ENCODE data around the gene LRRC8C.
A peak's percentile ranks its signal among the peaks of the same experiment; 100 is the strongest.

LRRC8C gene

GRCh38 chr1:89759036-89759435, 126.1 kb downstream of the LRRC8C start:
- no peak for TF ChIP-seq Cebpa-rat (IDR thresholded peaks at IDR 0.05)
- Histone ChIP-seq H3K36me3 (peaks cover 0 to 28% (median 0%) of the 10 kb centered on the region in 11 experiments; a peak in 3 of 22 replicates), H3K27ac (peak overlapping the region; percentile 69 to 98 (median 95)), H3K9me3 (replicated peaks in 1 of 11) (peaks cover 0 to 22% (median 6%) of the 10 kb centered on the region in 11 experiments; a peak in 7 of 22 replicates), H3K27me3 (no peaks in the 10 kb centered on the region), H3K4me1 (peaks cover 91 to 99% (median 97%) of the 10 kb centered on the region in 10 experiments), H3K4me3 (peak overlapping the region in 4 of 10 experiments; percentile 3 to 41 (median 10); a peak in 1 of 20 replicates), H3K4me2 (peak overlapping the region; percentile 79 to 97 (median 89)), H4K20me1 (no peaks in the 10 kb centered on the region), H3K9ac (peak overlapping the region; percentile 35 to 86 (median 80); a peak in 19 of 22 replicates)

GRCh38 chr1:89760496-89760895, 127.6 kb downstream of the LRRC8C start:
- Histone ChIP-seq H3K36me3 (peaks cover 0 to 19% (median 0%) of the 10 kb centered on the region in 11 experiments; a peak in 3 of 22 replicates), H3K4me3 (peak overlapping the region in 3 of 10 experiments; percentile 61 to 72 (median 65); a peak in 5 of 20 replicates), H3K4me1 (peaks cover 78 to 90% (median 88%) of the 10 kb centered on the region in 10 experiments), H3K9me3 (replicated peaks in 1 of 11) (peaks cover 0 to 10% (median 0%) of the 10 kb centered on the region in 11 experiments; a peak in 7 of 22 replicates), H4K20me1 (no peaks in the 10 kb centered on the region), H3K27me3 (no peaks in the 10 kb centered on the region), H3K4me2 (peak overlapping the region; percentile 81 to 97 (median 89)), H3K9ac (peak overlapping the region in 10 of 11 experiments; percentile 1 to 83 (median 76); a peak in 14 of 22 replicates), H3K27ac (peak overlapping the region; percentile 69 to 98 (median 95); a peak in 21 of 22 replicates)
- no peak for TF ChIP-seq Cebpa-rat (IDR thresholded peaks at IDR 0.05)

- Histone ChIP-seq H3K36me3 (peaks cover 0 to 10% (median 0%) of the 10 kb centered on the region in 11 experiments; a peak in 2 of 22 replicates), H3K27ac (peak overlapping the region; percentile 69 to 98 (median 95); a peak in 21 of 22 replicates), H3K9me3 (replicated peaks in 1 of 11) (peaks cover 0 to 2% (median 0%) of the 10 kb centered on the region in 11 experiments; a peak in 3 of 22 replicates), H3K4me1 (peaks cover 69 to 82% (median 79%) of the 10 kb centered on the region in 10 experiments), H3K27me3 (no peaks in the 10 kb centered on the region), H3K9ac (peak overlapping the region; percentile 72 to 83 (median 78); a peak in 18 of 22 replicates), H3K4me2 (peak overlapping the region; percentile 81 to 97 (median 89)), H3K4me3 (peak overlapping the region in 7 of 10 experiments; percentile 50 to 72 (median 57); a peak in 11 of 20 replicates), H4K20me1 (no peaks in the 10 kb centered on the region)
- TF ChIP-seq Cebpa-rat (IDR thresholded peaks at IDR 0.05) = no peak
Observed at GRCh38 chr1:89761338-89761737, 128.4 kb downstream of the LRRC8C start.

DNA sequence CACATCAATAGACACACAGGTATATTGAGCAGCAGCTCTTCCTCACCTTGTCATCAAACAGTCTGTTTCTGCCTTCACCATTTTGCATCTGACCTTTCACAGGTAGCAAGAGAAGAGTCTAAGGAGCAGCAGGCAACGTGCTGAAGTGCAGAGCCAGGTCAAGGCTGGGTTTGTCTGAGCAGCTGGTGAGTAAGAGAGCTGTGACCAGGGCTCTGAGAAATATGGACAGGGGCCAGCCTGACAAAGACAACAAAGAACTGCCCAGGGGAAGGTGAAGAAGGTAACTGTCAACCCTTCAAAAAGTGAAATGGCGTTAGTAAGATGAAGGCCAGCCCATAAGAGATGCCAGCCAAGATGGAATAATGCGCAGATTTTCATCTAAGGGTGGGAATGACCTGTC, 129.0 kb downstream of the LRRC8C start:
- H3K27me3 ChIP-seq = no peaks in the 10 kb centered on the region
- H3K36me3 ChIP-seq = peaks cover 0 to 9% (median 0%) of the 10 kb centered on the region in 11 experiments; a peak in 2 of 22 replicates
- H3K4me2 ChIP-seq = peak overlapping the region; percentile 81 to 97 (median 89)
- H3K27ac ChIP-seq = peak overlapping the region; percentile 69 to 98 (median 95); a peak in 21 of 22 replicates
- peak overlapping the region; percentile 72 to 83 (median 78); a peak in 20 of 22 replicates for H3K9ac ChIP-seq
- no peaks in the 10 kb centered on the region for H4K20me1 ChIP-seq
- no peak for TF ChIP-seq Cebpa-rat (IDR thresholded peaks at IDR 0.05)
- peak overlapping the region; percentile 46 to 72 (median 56); a peak in 16 of 20 replicates for H3K4me3 ChIP-seq
- no peaks in the 10 kb centered on the region; a peak in 2 of 22 replicates for H3K9me3 ChIP-seq (replicated peaks in 1 of 11)
- peaks cover 63 to 76% (median 74%) of the 10 kb centered on the region in 10 experiments for H3K4me1 ChIP-seq

- Histone ChIP-seq H3K4me1 (peaks cover 59 to 71% (median 69%) of the 10 kb centered on the region in 10 experiments), H3K4me2 (peak overlapping the region; percentile 81 to 97 (median 89)), H3K9me3 (replicated peaks in 1 of 11) (no peaks in the 10 kb centered on the region; a peak in 2 of 22 replicates), H4K20me1 (no peaks in the 10 kb centered on the region), H3K36me3 (peaks cover 0 to 9% (median 0%) of the 10 kb centered on the region in 11 experiments; a peak in 2 of 22 replicates), H3K27me3 (no peaks in the 10 kb centered on the region), H3K27ac (peak overlapping the region; percentile 69 to 98 (median 95); a peak in 21 of 22 replicates), H3K4me3 (peak overlapping the region; percentile 46 to 72 (median 56)), H3K9ac (peak overlapping the region; percentile 72 to 83 (median 78); a peak in 21 of 22 replicates)
- TF ChIP-seq Cebpa-rat (IDR thresholded peaks at IDR 0.05) = no peak
Observed at GRCh38 chr1:89762386-89762778, 129.5 kb downstream of the LRRC8C start.

- no peak for TF ChIP-seq Cebpa-rat (IDR thresholded peaks at IDR 0.05)
- H3K27ac ChIP-seq = peak overlapping the region; percentile 69 to 98 (median 95); a peak in 21 of 22 replicates
- peak overlapping the region; percentile 72 to 83 (median 78) for H3K9ac ChIP-seq
Observed at GRCh38 chr1:89762779-89763648, 130.1 kb downstream of the LRRC8C start.

DNA sequence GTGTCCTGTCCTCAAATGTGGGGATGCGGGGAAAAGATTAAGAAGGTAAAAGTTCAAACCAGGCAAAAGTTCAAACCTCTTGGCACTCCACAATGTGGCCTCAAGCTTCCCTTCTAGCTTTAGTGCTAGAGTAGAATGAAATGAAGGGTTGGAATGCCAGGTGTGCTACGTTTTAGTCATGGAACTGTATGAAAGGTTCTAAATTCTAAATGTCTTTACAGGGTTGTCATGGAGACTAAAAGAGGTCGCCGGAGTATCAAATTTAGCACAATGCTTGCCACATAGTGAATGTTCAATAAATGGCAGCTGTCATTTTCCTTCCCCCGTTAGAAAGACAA, 130.7 kb downstream of the LRRC8C start:
- H3K4me2 ChIP-seq = peak overlapping the region; percentile 81 to 97 (median 89)
- H3K27ac ChIP-seq = peak overlapping the region; percentile 69 to 98 (median 95); a peak in 20 of 22 replicates
- H3K36me3 ChIP-seq = peaks cover 0 to 9% (median 0%) of the 10 kb centered on the region in 11 experiments; a peak in 2 of 22 replicates
- H4K20me1 ChIP-seq = no peaks in the 10 kb centered on the region
- H3K4me3 ChIP-seq = peak overlapping the region; percentile 46 to 72 (median 56); a peak in 18 of 20 replicates
- H3K27me3 ChIP-seq = no peaks in the 10 kb centered on the region
- no peaks in the 10 kb centered on the region; a peak in 2 of 22 replicates for H3K9me3 ChIP-seq (replicated peaks in 1 of 11)
- peaks cover 48 to 59% (median 58%) of the 10 kb centered on the region in 10 experiments for H3K4me1 ChIP-seq
- H3K9ac ChIP-seq = peak overlapping the region; percentile 72 to 83 (median 78)
- no peak for TF ChIP-seq Cebpa-rat (IDR thresholded peaks at IDR 0.05)

More at GRCh38 chr1:89762779-89763648, 130.1 kb downstream of the LRRC8C start:
- Histone ChIP-seq H3K4me1 (peaks cover 54 to 66% (median 64%) of the 10 kb centered on the region in 10 experiments), H4K20me1 (no peaks in the 10 kb centered on the region), H3K4me3 (peak overlapping the region; percentile 46 to 72 (median 56)), H3K36me3 (peaks cover 0 to 9% (median 0%) of the 10 kb centered on the region in 11 experiments; a peak in 2 of 22 replicates), H3K9me3 (replicated peaks in 1 of 11) (no peaks in the 10 kb centered on the region; a peak in 2 of 22 replicates), H3K4me2 (peak overlapping the region; percentile 81 to 97 (median 89)), H3K27me3 (no peaks in the 10 kb centered on the region)

DNA sequence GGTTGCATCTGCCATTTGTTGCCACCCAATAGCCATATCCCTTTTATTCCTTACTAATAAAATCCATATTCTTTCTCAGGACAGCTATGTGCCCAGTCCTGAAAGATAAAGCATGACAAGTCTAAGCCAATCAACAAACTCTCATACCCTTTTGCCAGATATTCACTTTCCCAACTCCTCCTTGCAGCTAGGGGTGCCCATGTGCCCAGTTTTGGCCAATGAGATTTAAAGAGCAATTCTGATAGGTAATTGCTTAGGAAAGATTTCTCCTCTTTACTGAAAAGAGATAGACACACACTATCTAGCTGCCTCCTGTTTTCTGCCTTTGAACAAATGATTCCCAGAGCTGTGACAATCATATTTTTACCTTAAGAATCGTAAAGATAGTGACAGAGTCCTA, 132.9 kb downstream of the LRRC8C start:
- Histone ChIP-seq H3K4me1 (peaks cover 26 to 38% (median 36%) of the 10 kb centered on the region in 10 experiments), H3K9me3 (replicated peaks in 1 of 11) (no peaks in the 10 kb centered on the region; a peak in 1 of 22 replicates), H4K20me1 (no peaks in the 10 kb centered on the region)

More for the DNA sequence above, 132.9 kb downstream of the LRRC8C start:
- TF ChIP-seq Cebpa-rat (IDR thresholded peaks at IDR 0.05) = no peak
- no peak overlapping the region for H3K9ac ChIP-seq
- no peak overlapping the region for H3K4me3 ChIP-seq
- no peaks in the 10 kb centered on the region for H3K27me3 ChIP-seq
- H3K4me2 ChIP-seq = no peak overlapping the region
- no peak overlapping the region for H3K27ac ChIP-seq
- H3K36me3 ChIP-seq = 0 out of 22 replicates have a peak, but pooled peaks cover 0 to 5% (median 0%) of the 10 kb centered on the region in 11 experiments

All from BLaER1 treated with 17β-estradiol and CSF1 and Interleukin-3, amounts not matched to agents 10 nM and 100 nM (cell line).